Stomach (tissue), 9 donors: ENCODE data around the gene TRPM3. TPM values are rescaled to one million over a fixed set of nuclear protein-coding genes. Genes with fewer than 3 reads are reported as not detected.

Source experiments
- DNase-seq, 2 donors: peaks; one replicate each; pipeline versions ENCODE4 v3.0.0 to v3.0.0-alpha.2; 2013 to 2019
- H3K27ac ChIP-seq, 5 donors: fragments of 200-600 bp in 4 of 5; sonication (generic) in 4 of 5; one replicate each; pipeline ENCODE4 v1.5.1; 2013 to 2019; ENCODE audit warnings: mild to moderate bottlenecking in 1 of 5, moderate library complexity in 1 of 5
- H3K27me3 ChIP-seq, 3 donors: fragments of 200-600 bp; sonication (generic); one replicate each; pipeline ENCODE4 v1.5.1; 2017 to 2019; ENCODE audit warnings: mixed run types in 1 of 3
- H3K36me3 ChIP-seq, 4 donors: fragments of 200-600 bp; sonication (generic); 1 replicate in 3 of 4; 2 replicates in 1 of 4; pipeline ENCODE4 v1.5.1; 2016 to 2019
- H3K4me1 ChIP-seq, 4 donors: fragments of 200-600 bp; sonication (generic); one replicate each; pipeline ENCODE4 v1.5.1; 2016 to 2019
- H3K4me3 ChIP-seq, 4 donors: fragments of 200-600 bp; sonication (generic) in 3 of 4; one replicate each; pipeline ENCODE4 v1.5.1; 2016 to 2019; ENCODE audit warnings: mild to moderate bottlenecking in 1 of 4
- H3K9me3 ChIP-seq, 4 donors: fragments of 200-600 bp; sonication (generic); one replicate each; pipeline ENCODE4 v1.5.1; 2016 to 2019
- EP300 ChIP-seq: sonication (generic); formaldehyde crosslinking; IDR thresholded peaks from one replicate; pipeline ENCODE4 v1.6.1; 2017; ENCODE audit warnings: antibody characterized with exemption
- POLR2A ChIP-seq, 4 donors: fragments of 450-650 bp; IDR thresholded peaks; one replicate each; pipeline ENCODE4 v1.6.1; 2016; ENCODE audit warnings: antibody characterized with exemption in 4 of 4, control low read depth in 2 of 4, mild to moderate bottlenecking in 1 of 4, moderate library complexity in 1 of 4
- POLR2AphosphoS5 ChIP-seq, 3 donors: sonication (generic); formaldehyde crosslinking; IDR thresholded peaks; one replicate each; pipeline ENCODE4 v1.6.1; 2016; ENCODE audit warnings: antibody characterized with exemption in 3 of 3
- WGBS, 5 donors: extraction: QIAGEN DNeasy Blood & Tissue Kit in 3 of 5; methylation state at CpG; one replicate each; pipeline versions ENCODE4 v1.1.5 to v1.1.7; 2013 to 2018; 5-methylcytosine and 5-hydroxymethylcytosine counted together
- intact Hi-C: fragments of 100-400 bp; cut with DNase I; formaldehyde crosslinking; loops from one replicate; pipeline ENCODE4 v1.15.1; 2023; ENCODE audit warnings: low total_unique reads
- polyA plus RNA-seq, 3 donors: library from polyadenylated mRNA; stranded (reverse); fragments of 200-250 nt; gene quantifications; one replicate each; pipeline ENCODE4 v1.2.3, GENCODE V29; 2013
- total RNA-seq, 5 donors: library from RNA; depleted of rRNA; stranded (reverse); fragments of >200 nt; gene quantifications; one replicate each; pipeline versions ENCODE4 v1.1.0 to v1.2.3, GENCODE V29; 2014 to 2016
- TF ChIP-seq, protein P1 (sequence below), 7 experiments: fragments of 450-650 bp in 4 of 7; fragments of 200-600 bp in 3 of 7; sonication (generic) in 3 of 7; IDR thresholded peaks; one replicate each; pipeline ENCODE4 v1.5.1; 2016 to 2019; ENCODE audit warnings: antibody characterized with exemption in 7 of 7, control low read depth in 2 of 7, mild to moderate bottlenecking in 1 of 7
- donor health status: healthy with polysubstance abuse.
- donor health status: Bipolar disorder and iron deficiency.
- donor health status: healthy.

Gene TRPM3
- total and polyA plus RNA-seq, 8 donors: 0.03 to 6.2 (median 1.5) TPM

DNA sequence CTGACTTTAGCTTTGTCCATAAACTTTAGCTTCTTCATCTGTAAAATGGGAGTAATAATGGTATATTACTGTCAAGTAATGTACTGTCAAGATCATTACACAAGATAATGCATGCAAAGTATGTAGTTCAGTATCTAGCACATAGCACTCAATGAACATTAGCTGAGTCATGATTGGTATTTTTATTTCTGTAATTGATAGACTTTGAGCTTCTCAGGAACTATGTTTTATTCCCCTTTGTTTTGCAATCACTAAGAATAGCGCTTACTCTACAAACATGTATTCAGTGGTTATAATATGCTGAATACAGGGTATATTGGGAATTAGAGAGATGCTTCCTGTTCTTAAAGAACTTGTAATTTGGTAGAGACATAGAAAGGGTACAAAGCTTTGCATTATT is 564.6 kb downstream of the TRPM3 start:
- H3K4me3 ChIP-seq: no peak overlapping the region
- H3K9me3 ChIP-seq: no peaks in the 10 kb centered on the region
- H3K4me1 ChIP-seq: peaks cover 0 to 13% (median 5%) of the 10 kb centered on the region in 4 donors
- no peaks in the 10 kb centered on the region for H3K27me3 ChIP-seq
- intact Hi-C loops: no loop called here
- H3K27ac ChIP-seq: no peak overlapping the region
- DNase-seq: no peak
- H3K36me3 ChIP-seq: no peaks in the 10 kb centered on the region
- 89 to 98% (median 90%) methylated on average over 1 of the region's 1 CpG for WGBS, 5 donors
- TF ChIP-seq EP300 (no peak), POLR2A (IDR thresholded peaks at IDR 0.05) (no peak), POLR2AphosphoS5 (IDR thresholded peaks at IDR 0.05) (no peak)
- TF ChIP-seq, protein P1, sequence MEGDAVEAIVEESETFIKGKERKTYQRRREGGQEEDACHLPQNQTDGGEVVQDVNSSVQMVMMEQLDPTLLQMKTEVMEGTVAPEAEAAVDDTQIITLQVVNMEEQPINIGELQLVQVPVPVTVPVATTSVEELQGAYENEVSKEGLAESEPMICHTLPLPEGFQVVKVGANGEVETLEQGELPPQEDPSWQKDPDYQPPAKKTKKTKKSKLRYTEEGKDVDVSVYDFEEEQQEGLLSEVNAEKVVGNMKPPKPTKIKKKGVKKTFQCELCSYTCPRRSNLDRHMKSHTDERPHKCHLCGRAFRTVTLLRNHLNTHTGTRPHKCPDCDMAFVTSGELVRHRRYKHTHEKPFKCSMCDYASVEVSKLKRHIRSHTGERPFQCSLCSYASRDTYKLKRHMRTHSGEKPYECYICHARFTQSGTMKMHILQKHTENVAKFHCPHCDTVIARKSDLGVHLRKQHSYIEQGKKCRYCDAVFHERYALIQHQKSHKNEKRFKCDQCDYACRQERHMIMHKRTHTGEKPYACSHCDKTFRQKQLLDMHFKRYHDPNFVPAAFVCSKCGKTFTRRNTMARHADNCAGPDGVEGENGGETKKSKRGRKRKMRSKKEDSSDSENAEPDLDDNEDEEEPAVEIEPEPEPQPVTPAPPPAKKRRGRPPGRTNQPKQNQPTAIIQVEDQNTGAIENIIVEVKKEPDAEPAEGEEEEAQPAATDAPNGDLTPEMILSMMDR (IDR thresholded peaks at IDR 0.05): no peak

DNA sequence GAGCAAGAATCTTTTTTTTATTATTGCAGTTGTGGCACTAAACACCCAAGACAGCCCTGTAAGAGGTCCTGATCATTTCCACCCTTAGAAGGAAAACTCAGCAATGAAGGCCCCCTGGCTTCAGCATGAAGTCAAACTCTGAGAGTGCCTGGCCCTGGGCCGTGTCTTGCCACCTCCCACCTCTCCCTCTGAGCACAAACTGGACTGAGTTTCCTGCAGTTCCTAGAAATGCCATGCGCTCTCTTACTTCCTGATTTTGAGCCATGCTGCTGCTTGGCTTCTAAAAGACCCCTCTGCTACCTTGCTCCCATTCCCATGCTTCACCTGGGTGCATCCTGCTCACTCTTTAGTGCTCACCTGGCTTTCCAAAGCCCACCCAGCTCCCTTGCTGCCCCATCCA is 566.5 kb downstream of the TRPM3 start:
- Histone ChIP-seq H3K27ac (peak overlapping the region in 1 of 5 donors; percentile 34), H3K36me3 (no peaks in the 10 kb centered on the region), H3K4me1 (peaks cover 0 to 13% (median 5%) of the 10 kb centered on the region in 4 donors), H3K9me3 (no peaks in the 10 kb centered on the region), H3K27me3 (no peaks in the 10 kb centered on the region), H3K4me3 (no peak overlapping the region)
- intact Hi-C loops: no loop called here
- WGBS, 5 donors: 79 to 90% (median 80%) methylated on average over 2 of the region's 2 CpGs
- TF ChIP-seq, protein P1 (IDR thresholded peaks at IDR 0.05): no peak
- no peak for TF ChIP-seq POLR2AphosphoS5 (IDR thresholded peaks at IDR 0.05)
- no peak for TF ChIP-seq POLR2A (IDR thresholded peaks at IDR 0.05)
- no peak for TF ChIP-seq EP300
- DNase-seq: no peak

DNA sequence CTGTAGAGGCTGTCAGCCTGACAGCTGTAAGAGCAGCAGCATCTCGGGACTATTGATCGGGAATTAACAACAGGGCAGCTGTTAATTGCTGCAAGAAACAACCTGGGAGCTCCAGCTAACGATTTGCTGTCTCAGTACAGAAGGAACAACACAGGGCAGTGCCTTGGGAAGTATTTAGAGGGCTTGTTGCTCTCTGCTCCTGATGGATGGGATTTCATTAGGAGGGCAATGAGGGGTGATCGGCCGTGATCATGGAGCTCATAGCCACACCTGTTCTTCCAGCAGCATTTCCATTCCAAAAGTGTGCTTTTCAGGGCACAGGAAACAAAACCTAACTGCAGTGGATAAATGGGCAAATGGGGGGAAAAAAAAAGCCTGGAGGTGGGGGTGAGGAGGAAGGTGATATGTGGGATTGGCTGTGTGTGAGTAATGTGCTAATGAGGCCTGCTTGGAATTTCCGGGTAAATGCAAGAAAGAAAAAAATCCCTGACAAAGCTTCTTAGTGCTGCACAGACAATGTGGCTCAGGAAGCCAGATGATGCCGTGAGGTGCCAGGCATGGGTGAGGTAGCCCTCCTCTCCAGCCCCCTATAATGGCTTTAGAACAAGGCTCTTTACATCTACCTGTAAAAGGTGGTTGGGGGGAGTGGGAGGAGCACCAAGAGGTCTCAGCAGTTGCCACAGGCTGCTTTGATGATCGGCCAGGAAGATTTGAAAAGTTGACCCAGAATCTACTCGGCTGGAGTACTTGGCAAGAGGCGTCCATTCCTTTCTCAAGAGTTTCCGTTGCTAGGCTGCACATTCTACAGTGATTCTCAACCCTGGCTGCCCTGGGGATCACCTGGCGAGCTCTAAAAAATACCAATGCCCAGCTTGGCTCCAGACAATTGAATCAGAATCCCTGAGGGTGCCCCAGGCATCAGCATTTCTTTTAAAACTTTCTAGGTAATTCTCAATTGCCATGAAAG is 567.4 kb downstream of the TRPM3 start:
- intact Hi-C loops: no loop called here
- 52 to 67% (median 58%) methylated on average over 12 of the region's 12 CpGs for WGBS, 5 donors
- no peak for TF ChIP-seq POLR2A (IDR thresholded peaks at IDR 0.05)
- no peak for TF ChIP-seq POLR2AphosphoS5 (IDR thresholded peaks at IDR 0.05)
- TF ChIP-seq, protein P1 (IDR thresholded peaks at IDR 0.05): no peak
- no peak for TF ChIP-seq EP300
- H3K27ac ChIP-seq: peak overlapping the region in 1 of 5 donors; percentile 34
- H3K27me3 ChIP-seq: no peaks in the 10 kb centered on the region
- peaks cover 0 to 13% (median 5%) of the 10 kb centered on the region in 4 donors for H3K4me1 ChIP-seq
- DNase-seq: peak in 1 of 2 donors; percentile 48
- H3K4me3 ChIP-seq: no peak overlapping the region
- no peaks in the 10 kb centered on the region for H3K36me3 ChIP-seq
- no peaks in the 10 kb centered on the region for H3K9me3 ChIP-seq

DNA sequence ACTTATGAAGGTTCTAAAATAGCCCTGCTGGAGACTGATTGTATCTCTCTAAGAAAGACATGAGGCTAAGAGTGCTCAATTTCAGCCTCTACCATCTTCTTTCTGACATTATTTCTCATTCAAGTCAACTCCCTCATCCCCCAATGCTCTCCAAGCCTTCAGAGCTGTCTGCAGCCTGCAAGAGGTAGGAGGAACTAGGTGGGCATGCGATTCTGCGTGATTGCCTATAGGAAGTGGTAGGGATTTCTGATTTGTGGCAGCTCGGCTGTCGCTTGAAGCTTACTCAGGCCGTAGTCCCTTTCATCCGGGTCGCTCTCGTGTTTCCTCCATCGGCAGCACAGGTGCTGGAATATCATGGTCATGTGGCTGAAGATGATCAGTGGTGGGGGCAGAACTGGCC is 568.9 kb downstream of the TRPM3 start:
- TF ChIP-seq, protein P1 (IDR thresholded peaks at IDR 0.05): no peak
- no peak for TF ChIP-seq POLR2AphosphoS5 (IDR thresholded peaks at IDR 0.05)
- TF ChIP-seq POLR2A (IDR thresholded peaks at IDR 0.05): no peak
- TF ChIP-seq EP300: no peak
- H3K9me3 ChIP-seq: no peaks in the 10 kb centered on the region
- H3K36me3 ChIP-seq: no peaks in the 10 kb centered on the region
- no peak for DNase-seq
- H3K4me1 ChIP-seq: peaks cover 0 to 13% (median 5%) of the 10 kb centered on the region in 4 donors
- H3K4me3 ChIP-seq: no peak overlapping the region
- H3K27me3 ChIP-seq: no peaks in the 10 kb centered on the region
- no peak overlapping the region for H3K27ac ChIP-seq
- intact Hi-C loops: no loop called here
- 89 to 99% (median 98%) methylated on average over 9 of the region's 9 CpGs for WGBS, 5 donors
